ENCODE results near the gene UBP1.
"Not testable (repeated sequence)": the region's sequence is repeated elsewhere in the genome, so short reads cannot be mapped to it uniquely, and the experiment has no call there.

Gene UBP1

GRCh38 chr3:33391255-33391995 lies 48.8 kb downstream of the UBP1 start:
- no peak for DNase-seq (ENCODE audit: low spot score)

- DNase-seq (ENCODE audit: low spot score) = no peak
Observed at GRCh38 chr3:33389908-33390307, 50.3 kb downstream of the UBP1 start.

GRCh38 chr3:33388374-33389100 lies 51.7 kb downstream of the UBP1 start:
- no peak for DNase-seq (ENCODE audit: low spot score)

DNA sequence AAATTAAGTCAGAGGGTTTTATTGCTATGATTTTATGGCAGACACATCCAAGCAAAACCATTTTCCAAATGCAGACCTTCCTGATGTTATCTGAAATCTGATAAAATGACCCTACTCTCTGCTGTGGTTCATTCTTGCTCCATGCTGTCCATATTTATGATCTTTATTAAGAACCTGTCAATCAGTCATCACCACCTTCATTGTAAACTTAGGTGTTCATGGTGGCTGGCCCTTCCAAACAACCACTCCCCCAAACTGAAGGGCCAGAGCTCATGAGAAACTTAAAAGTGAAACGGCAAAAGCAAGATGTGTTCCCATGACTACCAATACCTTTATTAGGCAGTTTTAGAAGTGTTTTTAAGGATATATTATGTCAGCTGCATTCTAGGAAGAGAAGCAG lies 53.6 kb downstream of the UBP1 start:
- DNase-seq (ENCODE audit: low spot score) = no peak

DNA sequence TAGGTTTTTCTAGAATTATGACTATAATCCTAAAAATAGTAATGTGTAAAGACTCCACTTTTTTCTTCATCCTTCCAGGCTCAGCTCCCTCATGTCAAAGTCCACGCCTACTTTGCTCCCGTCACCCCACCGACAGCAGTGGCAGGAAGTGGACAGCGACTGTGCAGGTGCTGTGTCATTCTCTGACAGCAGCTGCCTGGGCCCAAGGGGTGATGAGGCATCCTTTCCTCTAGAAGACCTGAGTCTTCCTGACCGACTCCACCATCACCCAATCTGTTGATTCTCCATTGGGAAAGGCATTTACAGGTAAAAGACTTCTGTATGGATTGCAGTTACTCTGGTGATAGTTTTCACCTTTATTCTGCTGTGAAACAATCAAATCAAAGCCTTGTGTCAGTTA lies 54.8 kb downstream of the UBP1 start:
- DNase-seq (ENCODE audit: low spot score) = no peak

GRCh38 chr3:33383951-33384350 lies 56.3 kb downstream of the UBP1 start:
- no peak for DNase-seq (ENCODE audit: low spot score)

- no peak for DNase-seq (ENCODE audit: low spot score)
Observed at GRCh38 chr3:33380653-33381052, 59.6 kb downstream of the UBP1 start.

- DNase-seq (ENCODE audit: low spot score) = no peak
Observed at GRCh38 chr3:33377931-33378330, 62.3 kb downstream of the UBP1 start.

DNA sequence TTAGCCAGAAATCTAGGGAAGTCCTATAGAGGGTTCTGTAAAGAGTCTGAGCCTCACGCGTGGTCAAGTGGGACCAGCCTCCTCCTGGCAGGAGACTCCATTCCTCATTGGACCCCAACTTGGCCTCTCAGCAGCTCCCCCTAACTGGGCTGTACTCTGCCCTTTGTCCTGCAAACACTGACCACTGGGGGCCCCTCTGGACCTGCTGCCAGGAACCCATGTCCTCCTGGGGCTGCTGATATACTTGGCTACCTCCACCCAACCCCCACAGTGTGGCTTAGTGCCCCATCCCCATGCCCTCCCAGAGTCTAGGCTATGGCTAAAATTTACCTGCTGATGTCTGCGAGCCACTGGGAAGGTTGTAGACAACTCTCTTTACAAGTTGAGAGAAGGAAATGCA lies 62.7 kb downstream of the UBP1 start:
- DNase-seq (ENCODE audit: low spot score) = no peak

DNA sequence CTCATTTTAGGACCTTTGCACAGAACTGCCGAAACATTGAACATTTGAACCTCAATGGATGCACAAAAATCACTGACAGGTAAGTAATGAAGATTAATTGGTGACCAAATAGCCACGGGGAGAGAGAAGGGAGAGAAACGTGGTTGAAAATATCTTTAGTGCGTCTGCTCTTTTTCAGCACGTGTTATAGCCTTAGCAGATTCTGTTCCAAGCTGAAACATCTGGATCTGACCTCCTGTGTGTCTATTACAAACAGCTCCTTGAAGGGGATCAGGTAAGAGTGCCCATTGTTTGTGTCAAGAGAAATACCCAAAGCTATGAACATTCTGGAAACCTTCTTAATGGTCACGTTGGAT lies 67.1 kb downstream of the UBP1 start:
- no peak for DNase-seq (ENCODE audit: low spot score)

DNA sequence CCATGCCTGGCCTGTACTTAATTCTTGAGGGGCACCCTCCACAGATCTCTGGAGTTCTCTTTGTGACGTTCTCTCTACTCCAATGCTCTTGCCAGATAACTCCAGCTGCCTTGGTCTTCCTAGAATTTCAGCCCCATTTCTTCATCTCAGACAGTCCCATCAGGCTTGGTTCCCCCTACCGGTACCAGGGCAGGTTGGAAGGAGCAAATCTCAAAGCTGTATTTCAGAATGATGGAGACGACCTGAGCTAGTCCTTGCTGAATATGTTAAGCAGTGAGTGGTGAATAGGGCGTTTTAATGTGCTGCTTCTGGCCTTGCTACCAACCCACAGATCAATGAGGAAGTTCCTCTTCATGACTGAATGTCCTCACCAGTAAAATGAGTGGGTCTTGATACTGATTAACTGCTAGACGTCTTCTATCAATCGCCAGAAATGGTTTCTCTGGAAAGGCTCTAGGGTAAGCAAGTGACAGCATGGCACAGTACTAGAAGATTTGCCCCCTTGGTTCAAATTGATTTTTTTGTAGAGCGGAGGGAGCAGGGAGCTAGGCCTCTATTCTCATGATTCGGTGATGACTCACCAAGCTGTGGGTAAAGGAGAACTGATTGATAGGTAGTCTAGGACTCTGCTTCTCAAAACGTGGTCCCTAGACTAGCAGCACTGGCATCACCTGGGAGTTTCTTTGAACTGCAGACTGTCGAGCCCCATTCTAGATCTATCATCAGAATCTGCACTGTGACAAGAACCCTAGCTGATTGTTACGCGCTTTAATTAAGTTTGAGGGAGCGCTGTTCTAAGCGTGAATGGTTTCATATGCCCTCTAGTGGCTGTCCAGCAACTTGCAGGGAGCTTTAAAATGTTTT lies 67.8 kb downstream of the UBP1 start:
- peak; percentile 59 for DNase-seq (ENCODE audit: low spot score)

- no peak for DNase-seq (ENCODE audit: low spot score)
Observed at GRCh38 chr3:33364531-33365128, 75.6 kb downstream of the UBP1 start.

DNA sequence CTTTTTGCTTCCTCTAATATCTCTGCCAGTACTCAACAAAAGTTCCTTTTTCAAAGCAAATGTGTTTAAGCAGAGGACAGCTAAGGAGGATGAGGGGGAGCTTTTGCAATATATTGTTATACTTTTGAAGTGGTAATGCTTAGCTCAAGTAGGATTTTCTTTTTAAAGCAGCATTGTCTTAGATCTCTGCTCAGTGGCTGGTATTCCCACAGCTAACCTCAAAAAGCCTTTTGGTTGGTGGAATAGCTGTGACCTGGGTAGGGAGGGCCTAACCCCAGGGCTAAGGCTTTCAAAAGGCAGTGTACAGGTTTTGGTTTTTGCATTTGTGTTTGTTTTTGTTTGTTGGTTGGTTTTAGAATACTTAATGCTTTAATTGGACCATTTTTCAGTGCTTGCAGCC lies 76.1 kb downstream of the UBP1 start:
- no peak for DNase-seq (ENCODE audit: low spot score)

GRCh38 chr3:33363113-33363800 lies 76.9 kb downstream of the UBP1 start:
- DNase-seq (ENCODE audit: low spot score) = no peak

GRCh38 chr3:33360136-33360825 lies 79.9 kb downstream of the UBP1 start:
- no peak for DNase-seq (ENCODE audit: low spot score)

GRCh38 chr3:33358172-33358781 lies 81.9 kb downstream of the UBP1 start:
- no peak for DNase-seq (ENCODE audit: low spot score)

DNA sequence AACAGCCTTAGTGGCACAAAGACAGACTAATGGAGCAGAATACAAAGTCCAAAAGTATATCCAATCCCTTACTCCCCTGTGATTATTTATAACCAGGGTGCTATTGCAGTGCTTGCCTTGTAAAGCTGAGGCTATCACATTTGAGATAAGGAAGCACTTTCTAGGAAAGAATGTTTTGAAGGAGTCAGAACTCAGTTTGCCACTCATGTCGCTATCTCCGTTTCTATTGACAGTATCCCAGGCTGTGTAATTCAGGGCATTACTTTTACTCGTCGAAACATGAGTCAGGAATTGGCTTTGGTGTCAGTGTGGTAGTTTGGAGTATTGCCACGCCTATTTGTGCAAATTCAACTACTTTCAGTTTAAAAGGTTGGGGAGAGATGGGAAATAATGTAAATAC lies 84.6 kb downstream of the UBP1 start:
- DNase-seq (ENCODE audit: low spot score) = no peak

DNA sequence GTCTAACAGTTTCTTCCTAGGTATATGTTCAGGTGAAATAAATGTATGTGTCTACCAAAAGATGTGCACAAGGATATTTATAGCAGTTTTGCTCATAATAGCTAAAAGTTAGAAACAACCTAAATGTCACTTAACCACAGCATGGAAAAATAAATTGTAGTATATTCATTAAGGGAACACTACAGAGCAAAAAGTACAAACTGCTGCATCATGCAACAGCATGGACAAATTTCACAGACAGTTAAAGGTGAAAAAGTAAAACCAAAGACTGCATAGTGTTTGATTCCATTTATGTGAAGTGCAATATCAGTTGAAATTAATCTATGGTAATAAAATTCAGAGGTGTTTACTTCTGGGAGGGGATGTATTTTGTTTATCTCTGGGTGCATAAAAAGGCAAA lies 100.4 kb downstream of the UBP1 start:
- no peak for DNase-seq (ENCODE audit: low spot score)

GRCh38 chr3:33338936-33339465 lies 101.2 kb downstream of the UBP1 start:
- not testable (repeated sequence) for DNase-seq (ENCODE audit: low spot score)

Measured in globus pallidus (tissue), 1 donor.